AG09319 (cell line): ENCODE results near the gene SSNA1.

Source experiments
- DNase-seq: peaks from one replicate; pipeline ENCODE4 v3.0.0-alpha.2; 2010; ENCODE audit warnings: low read depth; ENCODE audit errors: extremely low read depth
- CTCF ChIP-seq: IDR thresholded peaks from 2 replicates; pipeline ENCODE4 v1.5.1; 2011; ENCODE audit warnings: low read depth, mild to moderate bottlenecking, inconsistent platforms, low read length, moderate library complexity

Gene SSNA1

GRCh38 chr9:137170486-137171148 is 17.9 kb upstream of the SSNA1 start:
- TF ChIP-seq CTCF = no peak
- no peak for DNase-seq

GRCh38 chr9:137171149-137171900 is 17.2 kb upstream of the SSNA1 start:
- no peak for TF ChIP-seq CTCF
- DNase-seq = no peak

GRCh38 chr9:137172901-137173795 is 15.3 kb upstream of the SSNA1 start:
- DNase-seq = no peak
- TF ChIP-seq CTCF = no peak

- no peak for TF ChIP-seq CTCF
- DNase-seq = no peak
Measured at GRCh38 chr9:137173796-137174664, 14.4 kb upstream of the SSNA1 start.

- DNase-seq = no peak
- TF ChIP-seq CTCF = no peak
Measured at GRCh38 chr9:137174722-137175293, 13.7 kb upstream of the SSNA1 start.

- no peak; the same call in none of the 2 replicates for TF ChIP-seq CTCF
- no peak for DNase-seq
Measured at GRCh38 chr9:137175345-137175961, 13.0 kb upstream of the SSNA1 start.
